ENCODE data around the gene CHN2.

CHN2 gene

DNA sequence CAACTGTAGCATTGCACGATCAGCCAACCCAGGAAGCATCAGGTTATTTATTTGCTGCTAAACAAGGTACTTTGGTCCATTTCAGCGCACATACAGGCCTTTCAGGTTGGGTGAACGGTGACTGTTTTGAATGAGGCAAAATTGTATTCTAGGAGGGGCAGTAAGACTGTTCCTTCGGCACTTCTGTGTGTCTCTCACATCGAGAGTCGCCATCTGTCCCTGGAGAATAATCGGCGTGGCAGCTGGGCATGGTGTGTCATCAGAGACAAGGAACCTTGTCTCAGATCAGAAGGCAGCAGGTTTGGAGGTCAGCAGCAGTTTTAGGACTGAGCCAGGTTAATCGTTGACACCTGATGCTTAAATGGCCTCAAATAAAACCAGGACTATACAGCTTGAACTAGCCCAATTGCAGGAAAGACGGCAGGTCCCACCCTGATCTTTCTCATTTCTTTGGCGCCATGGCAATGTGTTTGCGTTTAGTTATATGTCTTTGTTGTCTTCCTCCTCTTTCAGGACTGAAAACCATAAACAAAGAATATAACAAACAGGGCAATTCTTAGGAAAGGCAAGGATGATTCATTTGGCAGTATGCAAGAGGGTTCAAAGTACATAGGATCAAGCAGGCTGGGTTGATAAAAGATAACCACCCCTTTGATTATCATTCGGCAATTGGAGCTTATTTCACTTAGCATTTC lies 277.0 kb downstream of the CHN2 start:
- no peak overlapping the region for H3K9ac ChIP-seq (ENCODE audit: low read length)
- H3K4ac ChIP-seq (ENCODE audit: low read depth, low read length), result no peak overlapping the region
- H3K36me3 ChIP-seq (ENCODE audit: control insufficient read depth, insufficient read depth, low read length), result no peaks in the 10 kb centered on the region
- H2AK5ac ChIP-seq (ENCODE audit: low read length), result no peak overlapping the region
- no peaks in the 10 kb centered on the region for H3K4me1 ChIP-seq (ENCODE audit: control insufficient read depth, low read depth, low read length)
- no peak overlapping the region for H4K5ac ChIP-seq (ENCODE audit: low read length)
- H2BK5ac ChIP-seq (ENCODE audit: low read length), result no peak overlapping the region
- no peak overlapping the region for H3K23ac ChIP-seq (ENCODE audit: low read length)
- no peaks in the 10 kb centered on the region for H3K79me2 ChIP-seq (ENCODE audit: control insufficient read depth, insufficient read depth, low read length)
- no peak overlapping the region for H4K8ac ChIP-seq (ENCODE audit: low read depth, low read length)
- WGBS (ENCODE audit: extremely low coverage, insufficient coverage, low lambda C conversion rate), result no CpG with 5 or more reads among the region's 13 CpGs
- no peak overlapping the region for H3K4me2 ChIP-seq (ENCODE audit: low read length)
- H3K79me1 ChIP-seq (ENCODE audit: low read length), result no peaks in the 10 kb centered on the region
- no peak overlapping the region for H3K4me3 ChIP-seq (ENCODE audit: low read length)
- H2BK15ac ChIP-seq (replicated peaks; ENCODE audit: low read depth), result no peak overlapping the region
- no peak overlapping the region for H2BK120ac ChIP-seq (ENCODE audit: low read depth, low read length)
- no peak overlapping the region for H3K18ac ChIP-seq (ENCODE audit: low read length)
- DNase-seq, result no peak
- no peaks in the 10 kb centered on the region for H3K27me3 ChIP-seq (ENCODE audit: insufficient read depth, low read length, poor library complexity)
- H3K27ac ChIP-seq (ENCODE audit: low read depth, low read length), result no peak overlapping the region
- H3K56ac ChIP-seq (ENCODE audit: low read length), result no peak overlapping the region

DNA sequence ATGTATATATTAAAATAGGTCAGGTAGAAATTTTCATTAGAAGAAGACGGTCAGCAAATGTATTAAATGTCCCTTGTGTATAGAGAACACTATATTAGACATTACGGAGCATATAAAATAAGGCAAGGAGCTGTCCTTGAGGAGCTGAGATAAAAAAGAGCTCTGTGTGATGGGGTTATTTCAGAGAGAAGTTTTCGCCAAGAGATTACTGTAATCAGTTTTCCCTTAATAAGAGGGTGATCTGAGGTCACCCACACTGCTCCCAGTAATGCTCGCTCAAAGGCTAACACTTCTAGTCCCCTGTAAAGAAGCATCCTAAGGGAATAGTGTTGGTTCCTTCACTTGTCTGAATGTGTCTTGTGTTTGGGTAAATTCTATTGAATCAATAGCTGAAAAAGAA lies 282.3 kb downstream of the CHN2 start:
- H3K27me3 ChIP-seq (ENCODE audit: insufficient read depth, low read length, poor library complexity), result no peaks in the 10 kb centered on the region
- H3K79me2 ChIP-seq (ENCODE audit: control insufficient read depth, insufficient read depth, low read length), result no peaks in the 10 kb centered on the region
- no peak overlapping the region for H3K4ac ChIP-seq (ENCODE audit: low read depth, low read length)
- H2BK5ac ChIP-seq (ENCODE audit: low read length), result no peak overlapping the region
- no peak overlapping the region for H3K9ac ChIP-seq (ENCODE audit: low read length)
- no peak overlapping the region for H2BK120ac ChIP-seq (ENCODE audit: low read depth, low read length)
- no peak overlapping the region for H3K4me3 ChIP-seq (ENCODE audit: low read length)
- H3K18ac ChIP-seq (ENCODE audit: low read length), result no peak overlapping the region
- no peak overlapping the region for H3K23ac ChIP-seq (ENCODE audit: low read length)
- H3K36me3 ChIP-seq (ENCODE audit: control insufficient read depth, insufficient read depth, low read length), result no peaks in the 10 kb centered on the region
- no peak overlapping the region for H2BK15ac ChIP-seq (replicated peaks; ENCODE audit: low read depth)
- no peak overlapping the region for H2AK5ac ChIP-seq (ENCODE audit: low read length)
- H4K5ac ChIP-seq (ENCODE audit: low read length), result no peak overlapping the region
- H3K27ac ChIP-seq (ENCODE audit: low read depth, low read length), result no peak overlapping the region
- WGBS (ENCODE audit: extremely low coverage, insufficient coverage, low lambda C conversion rate), result no CpG with 5 or more reads among the region's 4 CpGs
- no peaks in the 10 kb centered on the region for H3K4me1 ChIP-seq (ENCODE audit: control insufficient read depth, low read depth, low read length)
- no peak for DNase-seq
- no peaks in the 10 kb centered on the region for H3K79me1 ChIP-seq (ENCODE audit: low read length)
- no peak overlapping the region for H3K4me2 ChIP-seq (ENCODE audit: low read length)
- no peak overlapping the region for H4K8ac ChIP-seq (ENCODE audit: low read depth, low read length)
- H3K56ac ChIP-seq (ENCODE audit: low read length), result no peak overlapping the region

DNA sequence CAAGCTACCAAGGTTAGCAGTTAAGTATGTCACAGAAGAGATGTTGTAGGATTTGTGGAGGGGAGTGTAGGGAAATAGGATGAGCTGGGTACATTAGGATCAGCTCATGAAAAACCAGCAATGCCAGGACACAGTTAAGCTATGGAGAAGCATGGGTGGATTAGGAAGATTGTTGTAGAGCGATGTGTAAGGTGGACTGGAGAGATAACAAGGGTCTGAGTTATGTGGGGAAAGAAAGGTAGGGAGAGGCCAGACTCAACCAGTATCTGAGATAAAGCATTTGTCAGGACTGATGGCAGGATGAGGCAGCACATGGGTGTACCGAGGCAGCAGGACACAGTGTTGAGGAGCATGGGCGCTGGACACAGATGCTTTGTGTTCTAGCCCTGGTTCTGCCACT lies 283.7 kb downstream of the CHN2 start:
- H3K4me3 ChIP-seq (ENCODE audit: low read length), result no peak overlapping the region
- H2BK120ac ChIP-seq (ENCODE audit: low read depth, low read length), result no peak overlapping the region
- no peak overlapping the region for H3K56ac ChIP-seq (ENCODE audit: low read length)
- DNase-seq, result no peak
- H2BK15ac ChIP-seq (replicated peaks; ENCODE audit: low read depth), result no peak overlapping the region
- H3K4me1 ChIP-seq (ENCODE audit: control insufficient read depth, low read depth, low read length), result no peaks in the 10 kb centered on the region
- no peak overlapping the region for H4K5ac ChIP-seq (ENCODE audit: low read length)
- H4K8ac ChIP-seq (ENCODE audit: low read depth, low read length), result no peak overlapping the region
- H3K23ac ChIP-seq (ENCODE audit: low read length), result no peak overlapping the region
- no peaks in the 10 kb centered on the region for H3K27me3 ChIP-seq (ENCODE audit: insufficient read depth, low read length, poor library complexity)
- H2BK5ac ChIP-seq (ENCODE audit: low read length), result no peak overlapping the region
- H3K79me1 ChIP-seq (ENCODE audit: low read length), result no peaks in the 10 kb centered on the region
- no peak overlapping the region for H3K18ac ChIP-seq (ENCODE audit: low read length)
- no CpG with 5 or more reads among the region's 3 CpGs for WGBS (ENCODE audit: extremely low coverage, insufficient coverage, low lambda C conversion rate)
- no peak overlapping the region for H2AK5ac ChIP-seq (ENCODE audit: low read length)
- H3K27ac ChIP-seq (ENCODE audit: low read depth, low read length), result no peak overlapping the region
- no peaks in the 10 kb centered on the region for H3K36me3 ChIP-seq (ENCODE audit: control insufficient read depth, insufficient read depth, low read length)
- no peak overlapping the region for H3K4ac ChIP-seq (ENCODE audit: low read depth, low read length)
- no peak overlapping the region for H3K9ac ChIP-seq (ENCODE audit: low read length)
- no peaks in the 10 kb centered on the region for H3K79me2 ChIP-seq (ENCODE audit: control insufficient read depth, insufficient read depth, low read length)
- H3K4me2 ChIP-seq (ENCODE audit: low read length), result no peak overlapping the region

DNA sequence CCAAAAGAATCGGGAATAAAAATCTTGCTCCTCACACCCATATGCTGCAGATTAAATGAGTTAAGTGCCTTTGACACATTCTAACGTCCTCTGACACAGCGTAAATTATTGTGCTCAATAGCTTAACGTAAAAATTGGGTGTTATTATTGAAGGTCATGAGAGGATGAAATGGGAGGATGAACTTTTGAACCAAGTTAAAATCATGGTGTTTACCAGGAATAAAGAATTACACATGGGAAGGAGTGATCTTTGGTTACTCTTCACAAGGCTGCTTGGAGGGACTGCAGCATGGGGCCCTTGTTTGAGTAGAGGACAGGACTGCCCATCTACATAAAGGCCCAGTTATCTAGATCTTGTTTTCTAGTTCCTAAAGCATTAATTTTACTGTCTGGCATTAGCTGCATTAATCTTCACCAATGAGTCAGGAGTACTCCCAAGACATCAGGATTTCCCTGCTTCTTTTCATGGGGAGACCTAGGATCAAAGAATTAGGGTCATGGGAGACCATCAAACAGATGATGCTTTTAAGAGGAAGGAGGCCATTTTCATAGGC lies 284.2 kb downstream of the CHN2 start:
- H3K56ac ChIP-seq (ENCODE audit: low read length), result no peak overlapping the region
- H3K4me3 ChIP-seq (ENCODE audit: low read length), result no peak overlapping the region
- H4K5ac ChIP-seq (ENCODE audit: low read length), result no peak overlapping the region
- H3K79me2 ChIP-seq (ENCODE audit: control insufficient read depth, insufficient read depth, low read length), result no peaks in the 10 kb centered on the region
- no peak overlapping the region for H3K27ac ChIP-seq (ENCODE audit: low read depth, low read length)
- no peaks in the 10 kb centered on the region for H3K36me3 ChIP-seq (ENCODE audit: control insufficient read depth, insufficient read depth, low read length)
- no peak overlapping the region for H3K23ac ChIP-seq (ENCODE audit: low read length)
- H4K8ac ChIP-seq (ENCODE audit: low read depth, low read length), result no peak overlapping the region
- no peaks in the 10 kb centered on the region for H3K79me1 ChIP-seq (ENCODE audit: low read length)
- H3K9ac ChIP-seq (ENCODE audit: low read length), result no peak overlapping the region
- H2BK15ac ChIP-seq (replicated peaks; ENCODE audit: low read depth), result no peak overlapping the region
- no CpG with 5 or more reads among the region's 4 CpGs for WGBS (ENCODE audit: extremely low coverage, insufficient coverage, low lambda C conversion rate)
- H3K18ac ChIP-seq (ENCODE audit: low read length), result no peak overlapping the region
- no peak overlapping the region for H3K4ac ChIP-seq (ENCODE audit: low read depth, low read length)
- H3K4me1 ChIP-seq (ENCODE audit: control insufficient read depth, low read depth, low read length), result no peaks in the 10 kb centered on the region
- H2BK120ac ChIP-seq (ENCODE audit: low read depth, low read length), result no peak overlapping the region
- H3K27me3 ChIP-seq (ENCODE audit: insufficient read depth, low read length, poor library complexity), result no peaks in the 10 kb centered on the region
- H2AK5ac ChIP-seq (ENCODE audit: low read length), result no peak overlapping the region
- H3K4me2 ChIP-seq (ENCODE audit: low read length), result no peak overlapping the region
- DNase-seq, result no peak
- H2BK5ac ChIP-seq (ENCODE audit: low read length), result no peak overlapping the region

DNA sequence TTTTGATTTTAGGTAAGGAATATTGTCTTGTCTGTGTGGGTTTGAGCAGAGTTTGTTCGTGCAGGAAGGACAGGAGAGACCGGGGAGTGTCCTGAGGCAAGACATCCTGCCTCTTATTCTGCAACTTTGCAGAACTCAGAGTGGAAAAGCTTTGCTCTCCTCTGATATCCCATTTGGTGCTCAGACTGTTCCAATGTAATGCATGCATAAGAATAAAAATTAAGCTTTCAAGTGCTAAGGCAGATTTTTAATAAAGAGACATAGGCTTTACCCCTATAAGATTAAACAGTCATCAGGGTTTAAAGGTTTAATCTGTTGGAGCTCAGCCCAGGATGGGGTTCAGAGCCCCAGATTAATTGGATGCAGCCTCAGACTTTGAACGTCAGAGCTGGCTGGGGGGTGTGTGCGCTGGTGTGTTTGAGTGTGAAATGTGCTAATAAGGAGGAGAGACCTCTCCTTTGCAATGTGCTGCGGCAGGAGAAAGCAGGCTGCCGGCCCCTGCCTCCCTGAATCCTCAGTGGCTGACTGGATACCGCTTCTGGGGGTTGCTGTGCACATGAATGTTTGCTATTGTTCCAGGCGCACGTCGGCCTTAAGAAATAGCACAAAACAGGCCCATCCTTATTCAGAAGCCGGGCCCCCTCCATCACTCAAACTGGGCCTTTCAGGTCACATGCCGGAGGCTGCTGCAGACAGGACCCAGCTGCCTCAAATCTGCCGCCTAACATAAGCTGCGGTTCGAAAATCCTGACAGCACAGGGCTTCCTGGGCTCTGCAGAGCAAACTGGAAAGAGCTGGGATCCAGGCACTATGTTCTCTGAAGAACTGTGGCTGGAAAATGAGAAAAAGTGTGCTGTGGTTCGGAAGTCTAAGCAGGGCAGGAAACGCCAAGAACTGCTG lies 285.0 kb downstream of the CHN2 start:
- H2BK5ac ChIP-seq (ENCODE audit: low read length), result no peak overlapping the region

More for the DNA sequence above, 285.0 kb downstream of the CHN2 start:
- no peak overlapping the region for H3K4ac ChIP-seq (ENCODE audit: low read depth, low read length)
- H4K5ac ChIP-seq (ENCODE audit: low read length), result no peak overlapping the region
- H3K23ac ChIP-seq (ENCODE audit: low read length), result no peak overlapping the region
- H3K56ac ChIP-seq (ENCODE audit: low read length), result no peak overlapping the region
- H3K79me1 ChIP-seq (ENCODE audit: low read length), result no peaks in the 10 kb centered on the region
- no peaks in the 10 kb centered on the region for H3K36me3 ChIP-seq (ENCODE audit: control insufficient read depth, insufficient read depth, low read length)
- no peak overlapping the region for H3K18ac ChIP-seq (ENCODE audit: low read length)
- H3K4me1 ChIP-seq (ENCODE audit: control insufficient read depth, low read depth, low read length), result no peaks in the 10 kb centered on the region
- H3K4me2 ChIP-seq (ENCODE audit: low read length), result no peak overlapping the region
- no peak overlapping the region for H2AK5ac ChIP-seq (ENCODE audit: low read length)
- H4K8ac ChIP-seq (ENCODE audit: low read depth, low read length), result no peak overlapping the region
- no peak for DNase-seq
- H3K27me3 ChIP-seq (ENCODE audit: insufficient read depth, low read length, poor library complexity), result no peaks in the 10 kb centered on the region
- H3K9ac ChIP-seq (ENCODE audit: low read length), result no peak overlapping the region
- no peak overlapping the region for H2BK120ac ChIP-seq (ENCODE audit: low read depth, low read length)
- no peak overlapping the region for H3K27ac ChIP-seq (ENCODE audit: low read depth, low read length)
- H3K4me3 ChIP-seq (ENCODE audit: low read length), result no peak overlapping the region
- WGBS (ENCODE audit: extremely low coverage, insufficient coverage, low lambda C conversion rate), result 100% methylated on average over 1 of the region's 17 CpGs
- no peak overlapping the region for H2BK15ac ChIP-seq (replicated peaks; ENCODE audit: low read depth)
- H3K79me2 ChIP-seq (ENCODE audit: control insufficient read depth, insufficient read depth, low read length), result no peaks in the 10 kb centered on the region

Data from mesendoderm (in vitro differentiated cells).